ENCODE measurements around the gene AKAP5. TPM values are rescaled to one million over a fixed set of nuclear protein-coding genes. Genes with fewer than 3 reads are reported as not detected.

AKAP5 gene
- total and polyA plus RNA-seq, 2 of the 8 experiments (the other 6 are each of a cell fraction or from before 2014, with no cell fraction given), result 0.50 to 3.8 TPM

- TF ChIP-seq PHF8 (conservative IDR thresholded peaks at IDR 0.05; ENCODE audit: low read depth, low read length) (peak; percentile 42; the same call in 1 of the 2 replicates), CHD2 (IDR thresholded peaks at IDR 0.05; ENCODE audit: low read length) (0 out of 2 replicates have a peak, but pooled peaks have one; percentile 12), POLR2AphosphoS5 (IDR thresholded peaks at IDR 0.05; ENCODE audit: low read depth, low read length) (no peak), FOSL1 (IDR thresholded peaks at IDR 0.05; ENCODE audit: insufficient read depth, low read depth, low read length) (no peak)
- TF ChIP-seq, protein P1, sequence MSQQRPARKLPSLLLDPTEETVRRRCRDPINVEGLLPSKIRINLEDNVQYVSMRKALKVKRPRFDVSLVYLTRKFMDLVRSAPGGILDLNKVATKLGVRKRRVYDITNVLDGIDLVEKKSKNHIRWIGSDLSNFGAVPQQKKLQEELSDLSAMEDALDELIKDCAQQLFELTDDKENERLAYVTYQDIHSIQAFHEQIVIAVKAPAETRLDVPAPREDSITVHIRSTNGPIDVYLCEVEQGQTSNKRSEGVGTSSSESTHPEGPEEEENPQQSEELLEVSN (IDR thresholded peaks at IDR 0.05), result peak; percentile 51
- TF ChIP-seq, protein P2, sequence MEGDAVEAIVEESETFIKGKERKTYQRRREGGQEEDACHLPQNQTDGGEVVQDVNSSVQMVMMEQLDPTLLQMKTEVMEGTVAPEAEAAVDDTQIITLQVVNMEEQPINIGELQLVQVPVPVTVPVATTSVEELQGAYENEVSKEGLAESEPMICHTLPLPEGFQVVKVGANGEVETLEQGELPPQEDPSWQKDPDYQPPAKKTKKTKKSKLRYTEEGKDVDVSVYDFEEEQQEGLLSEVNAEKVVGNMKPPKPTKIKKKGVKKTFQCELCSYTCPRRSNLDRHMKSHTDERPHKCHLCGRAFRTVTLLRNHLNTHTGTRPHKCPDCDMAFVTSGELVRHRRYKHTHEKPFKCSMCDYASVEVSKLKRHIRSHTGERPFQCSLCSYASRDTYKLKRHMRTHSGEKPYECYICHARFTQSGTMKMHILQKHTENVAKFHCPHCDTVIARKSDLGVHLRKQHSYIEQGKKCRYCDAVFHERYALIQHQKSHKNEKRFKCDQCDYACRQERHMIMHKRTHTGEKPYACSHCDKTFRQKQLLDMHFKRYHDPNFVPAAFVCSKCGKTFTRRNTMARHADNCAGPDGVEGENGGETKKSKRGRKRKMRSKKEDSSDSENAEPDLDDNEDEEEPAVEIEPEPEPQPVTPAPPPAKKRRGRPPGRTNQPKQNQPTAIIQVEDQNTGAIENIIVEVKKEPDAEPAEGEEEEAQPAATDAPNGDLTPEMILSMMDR (IDR thresholded peaks at IDR 0.05; ENCODE audit: control extremely low read depth in 1 of 3, insufficient read depth in 1 of 3, low read depth in 1 of 3, low read length in 3 of 3), result 0 out of 4 replicates have a peak, but pooled peaks of 1 of the 3 experiments have one; percentile 15
These were observed at the start of gene AKAP5 (continued) for GRCh38 chr14:64465191-64465822.
